NB4 (cell line): ENCODE data around the gene SDSL.
A peak's percentile ranks its signal among the peaks of the same experiment; 100 is the strongest.

Experiments
- CTCF ChIP-seq: IDR thresholded peaks from one replicate; pipeline ENCODE4 v1.5.1; 2012; ENCODE audit warnings: low read depth, low read length
- MAX ChIP-seq: IDR thresholded peaks from 2 replicates; pipeline ENCODE4 v1.6.1; 2011; ENCODE audit warnings: low read depth, low read length
- POLR2A ChIP-seq: IDR thresholded peaks from 2 replicates; pipeline ENCODE4 v1.6.1; 2011; ENCODE audit warnings: mild to moderate bottlenecking; ENCODE audit not compliant: insufficient read length; ENCODE audit errors: extremely low read depth

- TF ChIP-seq CTCF (peak; percentile 96), POLR2A (no peak), MAX (no peak)
Observed at GRCh38 chr12:113461666-113462065, 39.5 kb downstream of the SDSL start.
